GM12878 (cell line): ENCODE data around the gene DYNC1H1. TPM values are rescaled to one million over a fixed set of nuclear protein-coding genes. Genes with fewer than 3 reads are reported as not detected.

Experiments used
- ATAC-seq: fragments of 200-7000 bp; cut with Tn5 transposase; 3 replicates; pipeline ENCODE4 v1.9.1; 2020; ENCODE audit warnings: mild to moderate bottlenecking, moderate library complexity
- BruUV-seq: library from RNA; stranded (reverse); fragments of 400-500 nt; replicated peaks from 2 replicates; lab custom pipeline; 2021; lab: Mats Ljungman, UMichigan
- CTCF ChIA-PET: fragments of 300-600 bp; sonication (Branson Sonifier 250); formaldehyde crosslinking; extraction: SDS; loops from one replicate; lab custom pipeline; 2021; ENCODE audit warnings: inconsistent platforms; lab: Yijun Ruan, JAX
- POLR2A ChIA-PET: fragments of 350-600 bp; formaldehyde crosslinking; extraction: SDS; loops from one replicate; lab custom pipeline; 2021; ENCODE audit warnings: inconsistent platforms; lab: Charles Lee
- RAD21 ChIA-PET: fragments of 300-600 bp; sonication (Branson Sonifier 250); formaldehyde crosslinking; loops from one replicate; lab custom pipeline; 2023; ENCODE audit warnings: antibody characterized with exemption; ENCODE audit not compliant: unreplicated experiment; lab: Charles Lee
- SMC1A ChIA-PET: fragments of 300-600 bp; sonication (Branson Sonifier 250); formaldehyde crosslinking; loops from one replicate; lab custom pipeline; 2023; ENCODE audit not compliant: unreplicated experiment, uncharacterized antibody; lab: Charles Lee
- DNase-seq: peaks from one replicate; pipeline ENCODE4 v3.0.0-alpha.2; 2011; ENCODE audit warnings: low read depth, low spot score
- FAIRE-seq: peaks from 3 replicates; lab custom pipeline; 2011; peaks lifted over from hg19 to GRCh38; lab: Jason Lieb, UNC
- H2AFZ ChIP-seq: 2 replicates; pipeline ENCODE4 v1.6.0; 2011; ENCODE audit warnings: low read depth, low read length, control low read depth; ENCODE audit not compliant: control insufficient read depth
- H3K27ac ChIP-seq: 2 replicates; pipeline ENCODE4 v1.5.1; 2011; ENCODE audit warnings: control low read depth; ENCODE audit not compliant: control insufficient read depth, insufficient read depth
- H3K27me3 ChIP-seq, 2 experiments: replicated peaks in 1 of 2; 2 replicates each; pipeline versions ENCODE4 v1.6.0 to v1.6.1; 2011; ENCODE audit warnings: low read length in 1 of 2; ENCODE audit not compliant: control insufficient read depth in 2 of 2, insufficient read depth in 2 of 2
- H3K36me3 ChIP-seq, 2 experiments: 2 replicates each; pipeline ENCODE4 v1.5.1; 2011; ENCODE audit warnings: low read length in 1 of 2; ENCODE audit not compliant: control insufficient read depth in 2 of 2, insufficient read depth in 2 of 2
- H3K4me1 ChIP-seq: 2 replicates; pipeline ENCODE4 v1.6.1; 2011; ENCODE audit warnings: mild to moderate bottlenecking, low read length, moderate library complexity, mixed read lengths; ENCODE audit not compliant: control insufficient read depth, insufficient read depth
- H3K4me2 ChIP-seq: 2 replicates; pipeline ENCODE4 v1.6.0; 2011; ENCODE audit warnings: control low read depth; ENCODE audit not compliant: control insufficient read depth, insufficient read depth
- H3K4me3 ChIP-seq: fragments of 200-600 bp; sonication (generic); 2 replicates; pipeline ENCODE4 v1.5.1; 2016
- H3K79me2 ChIP-seq: 2 replicates; pipeline ENCODE4 v1.6.0; 2011; ENCODE audit warnings: low read length; ENCODE audit not compliant: control insufficient read depth, insufficient read depth
- H3K9ac ChIP-seq: 2 replicates; pipeline ENCODE4 v1.8.0; 2011; ENCODE audit warnings: low read length, control low read depth, mixed read lengths; ENCODE audit not compliant: control insufficient read depth, insufficient read depth
- H3K9me3 ChIP-seq: replicated peaks from 3 replicates; pipeline ENCODE4 v1.5.1; 2011; ENCODE audit warnings: mild to moderate bottlenecking, low read length; ENCODE audit not compliant: control insufficient read depth, insufficient read depth
- H4K20me1 ChIP-seq: 2 replicates; pipeline ENCODE4 v1.6.0; 2011; ENCODE audit not compliant: control insufficient read depth, insufficient read depth
- ASH2L ChIP-seq: fragments of 300-600, 200-600 bp; sonication (generic); IDR thresholded peaks from 2 replicates; pipeline ENCODE4 v1.6.1; 2017; ENCODE audit warnings: low read depth, mild to moderate bottlenecking, borderline replicate concordance
- BACH1 ChIP-seq: fragments of 450-650 bp; IDR thresholded peaks from 2 replicates; pipeline ENCODE4 v1.6.1; 2017; ENCODE audit warnings: mild to moderate bottlenecking, borderline replicate concordance
- BHLHE40 ChIP-seq, 2 experiments: fragments of 450-650 bp in 1 of 2; IDR thresholded peaks; 2 replicates each; pipeline ENCODE4 v1.6.1; 2011 to 2017; ENCODE audit warnings: low read depth in 2 of 2, borderline replicate concordance in 1 of 2, improper control_type of control experiment in 1 of 2, low read length in 1 of 2, mild to moderate bottlenecking in 1 of 2
- E4F1 ChIP-seq: fragments of 450-650 bp; IDR thresholded peaks from 2 replicates; pipeline ENCODE4 v1.6.1; 2018; ENCODE audit warnings: borderline replicate concordance, mild to moderate bottlenecking; ENCODE audit not compliant: partially characterized antibody
- ESRRA ChIP-seq: IDR thresholded peaks from 2 replicates; pipeline ENCODE4 v1.6.1; 2012; ENCODE audit warnings: mild to moderate bottlenecking, low read length, improper control_type of control experiment
- ETV6 ChIP-seq, 2 experiments: fragments of 450-650 bp in 1 of 2; IDR thresholded peaks in 1 of 2; conservative IDR thresholded peaks in 1 of 2; 2 replicates each; pipeline ENCODE4 v1.6.1; 2014; ENCODE audit warnings: antibody characterized with exemption in 1 of 2, borderline replicate concordance in 1 of 2, low read depth in 1 of 2, mild to moderate bottlenecking in 1 of 2, moderate library complexity in 1 of 2
- NFXL1 ChIP-seq: fragments of 450-650 bp; IDR thresholded peaks from 2 replicates; pipeline ENCODE4 v1.6.1; 2017; ENCODE audit warnings: antibody characterized with exemption, mild to moderate bottlenecking, borderline replicate concordance
- NKRF ChIP-seq: fragments of 450-650 bp; conservative IDR thresholded peaks from 2 replicates; pipeline ENCODE4 v1.6.1; 2017; ENCODE audit warnings: mild to moderate bottlenecking, moderate library complexity
- PAX8 ChIP-seq: fragments of 450-650 bp; IDR thresholded peaks from 2 replicates; pipeline ENCODE4 v1.6.1; 2017; ENCODE audit warnings: mild to moderate bottlenecking, moderate library complexity
- SMARCA5 ChIP-seq: fragments of 450-650 bp; IDR thresholded peaks from 2 replicates; pipeline ENCODE4 v1.6.1; 2017; ENCODE audit warnings: mild to moderate bottlenecking
- SMC3 ChIP-seq: IDR thresholded peaks from 2 replicates; pipeline ENCODE4 v1.6.1; 2011; ENCODE audit warnings: low read length, improper control_type of control experiment, borderline replicate concordance
- TCF7 ChIP-seq: IDR thresholded peaks from 2 replicates; pipeline ENCODE4 v1.6.1; 2014; ENCODE audit warnings: antibody characterized with exemption, borderline replicate concordance
- ZNF274 ChIP-seq: IDR thresholded peaks from one replicate; pipeline ENCODE4 v1.8.0; 2011; ENCODE audit not compliant: insufficient read length, insufficient read depth
- WGBS: methylation state at CpG from one replicate; pipeline ENCODE4 v1.1.6; 2016; ENCODE audit warnings: low lambda C conversion rate; ENCODE audit not compliant: insufficient replicate concordance, insufficient coverage; ENCODE audit errors: missing lambda C conversion rate; 5-methylcytosine and 5-hydroxymethylcytosine counted together
- in situ Hi-C: fragments of 300-500 bp; cut with MboI; formaldehyde crosslinking; loops from 9 replicates; pipeline ENCODE4 v1.14.3; 2018; ENCODE audit warnings: mixed read lengths
- intact Hi-C: fragments of 100-400 bp; cut with micrococcal nuclease; formaldehyde crosslinking; loops from one replicate; pipeline ENCODE4 v1.14.2; 2022; ENCODE audit not compliant: unreplicated experiment
- polyA plus RNA-seq, 11 experiments: library from polyadenylated mRNA; depleted of rRNA in 4 of 11; unstranded in 6 of 11; stranded (reverse) in 5 of 11; fragments of >200 nt; fragmentation: Nextera tagmentation in 4 of 11; fragmentation: Illumina TruSeq in 1 of 11; extraction: Ambion mirVana in 4 of 11; extraction: Trizol in 1 of 11; gene quantifications; 1 replicate in 1 of 11; 2 replicates in 10 of 11; pipeline versions ENCODE4 v1.2.1 to v1.2.3, GENCODE V29; 2011 to 2016; ENCODE audit warnings: inconsistent platforms in 2 of 11, missing spikeins in 2 of 11, low read depth in 1 of 11
- total RNA-seq, 4 experiments: library from RNA; depleted of rRNA in 3 of 4; stranded (reverse); fragments of >200 nt in 3 of 4; fragmentation: Illumina TruSeq in 1 of 4; extraction: Trizol in 1 of 4; gene quantifications; 2 replicates each; pipeline versions ENCODE4 v1.2.1 to v1.2.3, GENCODE V29; 2013 to 2021
- TF ChIP-seq, protein P1 (sequence below): IDR thresholded peaks from 2 replicates; pipeline ENCODE4 v1.6.1; 2011; ENCODE audit warnings: mild to moderate bottlenecking, low read depth, low read length, moderate library complexity; ENCODE audit not compliant: insufficient replicate concordance
- TF ChIP-seq, protein P2 (sequence below): fragments of 450-650 bp; IDR thresholded peaks from 2 replicates; pipeline ENCODE4 v1.6.1; 2017; ENCODE audit warnings: low read depth, mild to moderate bottlenecking, moderate library complexity

DYNC1H1 gene
- total and polyA plus RNA-seq, 10 of the 15 experiments (the other 5 are each of a cell fraction or from before 2014, with no cell fraction given) = 38.4 to 291 (median 111) TPM

- no peak overlapping the region for H2AFZ ChIP-seq
- H3K9ac ChIP-seq = no peak overlapping the region
- no peaks in the 10 kb centered on the region; the same call in 1 of the 2 replicates for H3K4me1 ChIP-seq
- ChIA-PET CTCF (interaction anchor here (0.7 to 4.1 kb wide), 34 partner anchors 8 to 390 kb away, joined by 3 to 58 read pairs (median 4); partner anchors contain the start of gene DYNC1H1), POLR2A (interaction anchor here (0.8 to 1.3 kb wide), 2 partner anchors 8 to 223 kb away, joined by 3 read pairs; no protein-coding TSS in a partner anchor), SMC1A (interaction anchor here (0.6 to 2.6 kb wide), 25 partner anchors 9 to 389 kb away, joined by 3 to 13 read pairs (median 5); no protein-coding TSS in a partner anchor), RAD21 (interaction anchor here (0.6 to 2.6 kb wide), 20 partner anchors 9 to 390 kb away, joined by 3 to 10 read pairs (median 5); no protein-coding TSS in a partner anchor)
- H3K36me3 ChIP-seq = no peaks in the 10 kb centered on the region
- no peak overlapping the region for H3K4me2 ChIP-seq
- no peaks in the 10 kb centered on the region for H3K79me2 ChIP-seq
- no peak overlapping the region for H3K4me3 ChIP-seq
- no peaks in the 10 kb centered on the region for H4K20me1 ChIP-seq
- ATAC-seq (peak; percentile 88), FAIRE-seq (peak; percentile 64), DNase-seq (no peak)
- no peak overlapping the region for H3K27ac ChIP-seq
- no TSS peak for BruUV-seq
- no peaks in the 10 kb centered on the region for H3K9me3 ChIP-seq
- in situ Hi-C loops = loop anchor here (5.0 kb wide), 1 partner anchor 134 kb away; the partner anchor contains the start of gene DYNC1H1
- intact Hi-C loops = loop anchor here (1.0 to 5.0 kb wide), 3 partner anchors 34 to 216 kb away; no protein-coding TSS in a partner anchor
- 30% methylated on average over 12 of the region's 12 CpGs for WGBS
- no peaks in the 10 kb centered on the region for H3K27me3 ChIP-seq
- TF ChIP-seq NFXL1 (no peak), NKRF (no peak), BHLHE40 (IDR thresholded peaks at IDR 0.05; ENCODE audit: borderline replicate concordance in 1 of 2, low read depth in 2 of 2, low read length in 1 of 2) (0 out of 4 replicates have a peak, but pooled peaks of 1 of the 2 experiments have one; percentile 16), ASH2L (no peak), ZNF274 (no peak), PAX8 (no peak), BACH1 (no peak), SMARCA5 (peak; percentile 65; the same call in 1 of the 2 replicates), E4F1 (no peak), TCF7 (peak; percentile 70), SMC3 (peak; percentile 92), ESRRA (no peak), ETV6 (conservative IDR thresholded peaks at IDR 0.05 in 1 of 2, IDR thresholded peaks at IDR 0.05 in 1 of 2; ENCODE audit: borderline replicate concordance in 1 of 2, low read depth in 1 of 2) (no peak)
- TF ChIP-seq, protein P1, sequence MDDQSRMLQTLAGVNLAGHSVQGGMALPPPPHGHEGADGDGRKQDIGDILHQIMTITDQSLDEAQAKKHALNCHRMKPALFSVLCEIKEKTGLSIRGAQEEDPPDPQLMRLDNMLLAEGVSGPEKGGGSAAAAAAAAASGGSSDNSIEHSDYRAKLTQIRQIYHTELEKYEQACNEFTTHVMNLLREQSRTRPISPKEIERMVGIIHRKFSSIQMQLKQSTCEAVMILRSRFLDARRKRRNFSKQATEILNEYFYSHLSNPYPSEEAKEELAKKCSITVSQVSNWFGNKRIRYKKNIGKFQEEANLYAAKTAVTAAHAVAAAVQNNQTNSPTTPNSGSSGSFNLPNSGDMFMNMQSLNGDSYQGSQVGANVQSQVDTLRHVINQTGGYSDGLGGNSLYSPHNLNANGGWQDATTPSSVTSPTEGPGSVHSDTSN = no peak
- TF ChIP-seq, protein P2, sequence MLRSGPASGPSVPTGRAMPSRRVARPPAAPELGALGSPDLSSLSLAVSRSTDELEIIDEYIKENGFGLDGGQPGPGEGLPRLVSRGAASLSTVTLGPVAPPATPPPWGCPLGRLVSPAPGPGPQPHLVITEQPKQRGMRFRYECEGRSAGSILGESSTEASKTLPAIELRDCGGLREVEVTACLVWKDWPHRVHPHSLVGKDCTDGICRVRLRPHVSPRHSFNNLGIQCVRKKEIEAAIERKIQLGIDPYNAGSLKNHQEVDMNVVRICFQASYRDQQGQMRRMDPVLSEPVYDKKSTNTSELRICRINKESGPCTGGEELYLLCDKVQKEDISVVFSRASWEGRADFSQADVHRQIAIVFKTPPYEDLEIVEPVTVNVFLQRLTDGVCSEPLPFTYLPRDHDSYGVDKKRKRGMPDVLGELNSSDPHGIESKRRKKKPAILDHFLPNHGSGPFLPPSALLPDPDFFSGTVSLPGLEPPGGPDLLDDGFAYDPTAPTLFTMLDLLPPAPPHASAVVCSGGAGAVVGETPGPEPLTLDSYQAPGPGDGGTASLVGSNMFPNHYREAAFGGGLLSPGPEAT = no peak
Observed at GRCh38 chr14:102096569-102097188, 132.3 kb downstream of the DYNC1H1 start.
